SK-N-SH treated with all-trans-retinoic acid at 6 μM for 48 hours (cell line): ENCODE data around the gene IGF1.

Experiments used
- ATAC-seq: fragments of 200-7000 bp; cut with Tn5 transposase; 3 replicates; pipeline ENCODE4 v1.9.1; 2020; ENCODE audit warnings: mild to moderate bottlenecking, moderate library complexity
- ARNTL ChIP-seq: fragments of 450-650 bp; formaldehyde crosslinking; IDR thresholded peaks from 2 replicates; pipeline ENCODE4 v1.5.0; 2020; ENCODE audit warnings: low read depth, mild to moderate bottlenecking, moderate library complexity, borderline replicate concordance
- CSDC2 ChIP-seq: fragments of 250-450 bp; sonication (Bioruptor Pico); IDR thresholded peaks from 2 replicates; pipeline ENCODE4 v1.5.0; 2020; ENCODE audit warnings: mild to moderate bottlenecking, moderate library complexity
- ESRRG ChIP-seq: fragments of 250-450 bp; sonication (Bioruptor Pico); IDR thresholded peaks from 2 replicates; pipeline ENCODE4 v1.6.1; 2021; ENCODE audit warnings: mild to moderate bottlenecking
- GLIS3 ChIP-seq: fragments of 250-450 bp; sonication (Bioruptor Pico); IDR thresholded peaks from 2 replicates; pipeline ENCODE4 v1.5.0; 2020; ENCODE audit warnings: mild to moderate bottlenecking, moderate library complexity
- OSR1 ChIP-seq: fragments of 250-450 bp; sonication (Bioruptor Pico); IDR thresholded peaks from 2 replicates; pipeline ENCODE4 v1.8.0; 2022; ENCODE audit warnings: moderate library complexity, mild to moderate bottlenecking, inconsistent platforms
- PPARA ChIP-seq: fragments of 250-450 bp; sonication (Bioruptor Pico); IDR thresholded peaks from 2 replicates; pipeline ENCODE4 v1.5.0; 2020; ENCODE audit warnings: mild to moderate bottlenecking, borderline replicate concordance
- RARB ChIP-seq: fragments of 250-450 bp; sonication (Bioruptor Pico); IDR thresholded peaks from 2 replicates; pipeline ENCODE4 v1.8.0; 2021; ENCODE audit warnings: mild to moderate bottlenecking, moderate library complexity
- SNAI2 ChIP-seq: fragments of 250-450 bp; sonication (Bioruptor Pico); IDR thresholded peaks from 2 replicates; pipeline ENCODE4 v1.5.0; 2020; ENCODE audit warnings: mild to moderate bottlenecking, moderate library complexity
- TCF4 ChIP-seq: fragments of 250-450 bp; sonication (Bioruptor Pico); IDR thresholded peaks from 2 replicates; pipeline ENCODE4 v1.8.0; 2021; ENCODE audit warnings: mild to moderate bottlenecking, moderate library complexity, borderline replicate concordance
- TOX ChIP-seq: fragments of 250-450 bp; sonication (Bioruptor Pico); IDR thresholded peaks from 2 replicates; pipeline ENCODE4 v1.8.0; 2021; ENCODE audit warnings: mild to moderate bottlenecking, moderate library complexity, borderline replicate concordance
- ZC3H10 ChIP-seq: fragments of 250-450 bp; sonication (Bioruptor Pico); IDR thresholded peaks from 2 replicates; pipeline ENCODE4 v1.5.1; 2021; ENCODE audit warnings: mild to moderate bottlenecking, moderate library complexity
- ZFP3 ChIP-seq: fragments of 250-450 bp; sonication (Bioruptor Pico); IDR thresholded peaks from 2 replicates; pipeline ENCODE4 v1.5.0; 2020; ENCODE audit warnings: mild to moderate bottlenecking, moderate library complexity
- ZNF565 ChIP-seq: fragments of 450-650 bp; formaldehyde crosslinking; conservative IDR thresholded peaks from 2 replicates; pipeline ENCODE4 v1.5.0; 2020; ENCODE audit warnings: low read depth, mild to moderate bottlenecking, moderate library complexity
- ZNF70 ChIP-seq: fragments of 450-650 bp; formaldehyde crosslinking; IDR thresholded peaks from 2 replicates; pipeline ENCODE4 v1.5.0; 2020; ENCODE audit warnings: mild to moderate bottlenecking, moderate library complexity
- ZNF8 ChIP-seq: fragments of 450-650 bp; formaldehyde crosslinking; IDR thresholded peaks from 2 replicates; pipeline ENCODE4 v1.5.0; 2020; ENCODE audit warnings: mild to moderate bottlenecking, moderate library complexity
- TF ChIP-seq, protein P1 (sequence below): fragments of 250-450 bp; sonication (Bioruptor Pico); IDR thresholded peaks from 2 replicates; pipeline ENCODE4 v1.8.0; 2021; ENCODE audit warnings: low read depth, mild to moderate bottlenecking, moderate library complexity, borderline replicate concordance
- TF ChIP-seq, protein P2 (sequence below): fragments of 250-450 bp; sonication (Bioruptor Pico); IDR thresholded peaks from 2 replicates; pipeline ENCODE4 v1.5.1; 2020; ENCODE audit warnings: low read depth, mild to moderate bottlenecking, moderate library complexity
- TF ChIP-seq, protein P3 (sequence below): fragments of 250-450 bp; sonication (Bioruptor Pico); IDR thresholded peaks from 2 replicates; pipeline ENCODE4 v1.8.0; 2020; ENCODE audit warnings: mild to moderate bottlenecking, moderate library complexity, borderline replicate concordance
- TF ChIP-seq, protein P4 (sequence below): fragments of 250-450 bp; sonication (Bioruptor Pico); IDR thresholded peaks from 2 replicates; pipeline ENCODE4 v1.5.1; 2021; ENCODE audit warnings: mild to moderate bottlenecking, moderate library complexity

The IGF1 gene

DNA sequence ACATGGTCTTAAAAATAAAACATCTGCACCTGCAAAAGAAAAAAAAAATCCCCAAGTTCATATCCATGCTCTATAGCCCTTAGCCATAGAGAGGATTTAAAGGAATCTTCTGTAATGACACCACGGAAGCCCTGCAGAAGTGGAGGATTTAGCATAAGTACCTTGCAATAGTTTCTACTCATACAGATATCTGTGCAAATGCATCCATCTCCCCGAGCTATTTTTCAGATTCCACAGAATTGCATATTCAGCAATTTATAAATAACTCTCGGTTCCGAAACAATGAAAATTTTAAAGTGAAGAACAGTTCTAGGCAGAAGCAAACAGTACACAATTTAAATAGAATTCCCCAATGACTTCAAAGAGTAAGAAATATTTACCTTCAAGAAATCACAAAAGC lies 424 bp downstream of the IGF1 start:
- no peak for TF ChIP-seq OSR1
- no peak for TF ChIP-seq ZNF565 (CRISPR knock-in tag)
- TF ChIP-seq ZNF8 (CRISPR knock-in tag) = no peak
- no peak for TF ChIP-seq ZC3H10 (CRISPR knock-in tag)
- TF ChIP-seq, protein P1, sequence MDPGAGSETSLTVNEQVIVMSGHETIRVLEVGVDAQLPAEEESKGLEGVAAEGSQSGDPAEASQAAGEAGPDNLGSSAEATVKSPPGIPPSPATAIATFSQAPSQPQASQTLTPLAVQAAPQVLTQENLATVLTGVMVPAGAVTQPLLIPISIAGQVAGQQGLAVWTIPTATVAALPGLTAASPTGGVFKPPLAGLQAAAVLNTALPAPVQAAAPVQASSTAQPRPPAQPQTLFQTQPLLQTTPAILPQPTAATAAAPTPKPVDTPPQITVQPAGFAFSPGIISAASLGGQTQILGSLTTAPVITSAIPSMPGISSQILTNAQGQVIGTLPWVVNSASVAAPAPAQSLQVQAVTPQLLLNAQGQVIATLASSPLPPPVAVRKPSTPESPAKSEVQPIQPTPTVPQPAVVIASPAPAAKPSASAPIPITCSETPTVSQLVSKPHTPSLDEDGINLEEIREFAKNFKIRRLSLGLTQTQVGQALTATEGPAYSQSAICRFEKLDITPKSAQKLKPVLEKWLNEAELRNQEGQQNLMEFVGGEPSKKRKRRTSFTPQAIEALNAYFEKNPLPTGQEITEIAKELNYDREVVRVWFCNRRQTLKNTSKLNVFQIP (CRISPR knock-in tag) = no peak
- TF ChIP-seq GLIS3 (CRISPR knock-in tag) = no peak
- TF ChIP-seq RARB (CRISPR knock-in tag) = no peak
- no peak for TF ChIP-seq CSDC2 (CRISPR knock-in tag)
- no peak for TF ChIP-seq TCF4 (CRISPR knock-in tag)
- TF ChIP-seq SNAI2 (CRISPR knock-in tag) = no peak
- TF ChIP-seq, protein P2, sequence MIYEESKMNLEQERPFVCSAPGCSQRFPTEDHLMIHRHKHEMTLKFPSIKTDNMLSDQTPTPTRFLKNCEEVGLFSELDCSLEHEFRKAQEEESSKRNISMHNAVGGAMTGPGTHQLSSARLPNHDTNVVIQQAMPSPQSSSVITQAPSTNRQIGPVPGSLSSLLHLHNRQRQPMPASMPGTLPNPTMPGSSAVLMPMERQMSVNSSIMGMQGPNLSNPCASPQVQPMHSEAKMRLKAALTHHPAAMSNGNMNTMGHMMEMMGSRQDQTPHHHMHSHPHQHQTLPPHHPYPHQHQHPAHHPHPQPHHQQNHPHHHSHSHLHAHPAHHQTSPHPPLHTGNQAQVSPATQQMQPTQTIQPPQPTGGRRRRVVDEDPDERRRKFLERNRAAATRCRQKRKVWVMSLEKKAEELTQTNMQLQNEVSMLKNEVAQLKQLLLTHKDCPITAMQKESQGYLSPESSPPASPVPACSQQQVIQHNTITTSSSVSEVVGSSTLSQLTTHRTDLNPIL (CRISPR knock-in tag) = no peak
- TF ChIP-seq PPARA = no peak
- TF ChIP-seq ZNF70 (CRISPR knock-in tag) = no peak
- TF ChIP-seq TOX (CRISPR knock-in tag) = no peak
- TF ChIP-seq, protein P3, sequence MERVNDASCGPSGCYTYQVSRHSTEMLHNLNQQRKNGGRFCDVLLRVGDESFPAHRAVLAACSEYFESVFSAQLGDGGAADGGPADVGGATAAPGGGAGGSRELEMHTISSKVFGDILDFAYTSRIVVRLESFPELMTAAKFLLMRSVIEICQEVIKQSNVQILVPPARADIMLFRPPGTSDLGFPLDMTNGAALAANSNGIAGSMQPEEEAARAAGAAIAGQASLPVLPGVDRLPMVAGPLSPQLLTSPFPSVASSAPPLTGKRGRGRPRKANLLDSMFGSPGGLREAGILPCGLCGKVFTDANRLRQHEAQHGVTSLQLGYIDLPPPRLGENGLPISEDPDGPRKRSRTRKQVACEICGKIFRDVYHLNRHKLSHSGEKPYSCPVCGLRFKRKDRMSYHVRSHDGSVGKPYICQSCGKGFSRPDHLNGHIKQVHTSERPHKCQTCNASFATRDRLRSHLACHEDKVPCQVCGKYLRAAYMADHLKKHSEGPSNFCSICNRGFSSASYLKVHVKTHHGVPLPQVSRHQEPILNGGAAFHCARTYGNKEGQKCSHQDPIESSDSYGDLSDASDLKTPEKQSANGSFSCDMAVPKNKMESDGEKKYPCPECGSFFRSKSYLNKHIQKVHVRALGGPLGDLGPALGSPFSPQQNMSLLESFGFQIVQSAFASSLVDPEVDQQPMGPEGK = no peak
- TF ChIP-seq ESRRG = no peak
- TF ChIP-seq, protein P4, sequence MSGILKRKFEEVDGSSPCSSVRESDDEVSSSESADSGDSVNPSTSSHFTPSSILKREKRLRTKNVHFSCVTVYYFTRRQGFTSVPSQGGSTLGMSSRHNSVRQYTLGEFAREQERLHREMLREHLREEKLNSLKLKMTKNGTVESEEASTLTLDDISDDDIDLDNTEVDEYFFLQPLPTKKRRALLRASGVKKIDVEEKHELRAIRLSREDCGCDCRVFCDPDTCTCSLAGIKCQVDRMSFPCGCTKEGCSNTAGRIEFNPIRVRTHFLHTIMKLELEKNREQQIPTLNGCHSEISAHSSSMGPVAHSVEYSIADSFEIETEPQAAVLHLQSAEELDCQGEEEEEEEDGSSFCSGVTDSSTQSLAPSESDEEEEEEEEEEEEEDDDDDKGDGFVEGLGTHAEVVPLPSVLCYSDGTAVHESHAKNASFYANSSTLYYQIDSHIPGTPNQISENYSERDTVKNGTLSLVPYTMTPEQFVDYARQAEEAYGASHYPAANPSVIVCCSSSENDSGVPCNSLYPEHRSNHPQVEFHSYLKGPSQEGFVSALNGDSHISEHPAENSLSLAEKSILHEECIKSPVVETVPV (CRISPR knock-in tag) = no peak
- no peak for TF ChIP-seq ARNTL (CRISPR knock-in tag)
- peak; percentile 14; the same call in 1 of the 3 replicates for ATAC-seq

DNA sequence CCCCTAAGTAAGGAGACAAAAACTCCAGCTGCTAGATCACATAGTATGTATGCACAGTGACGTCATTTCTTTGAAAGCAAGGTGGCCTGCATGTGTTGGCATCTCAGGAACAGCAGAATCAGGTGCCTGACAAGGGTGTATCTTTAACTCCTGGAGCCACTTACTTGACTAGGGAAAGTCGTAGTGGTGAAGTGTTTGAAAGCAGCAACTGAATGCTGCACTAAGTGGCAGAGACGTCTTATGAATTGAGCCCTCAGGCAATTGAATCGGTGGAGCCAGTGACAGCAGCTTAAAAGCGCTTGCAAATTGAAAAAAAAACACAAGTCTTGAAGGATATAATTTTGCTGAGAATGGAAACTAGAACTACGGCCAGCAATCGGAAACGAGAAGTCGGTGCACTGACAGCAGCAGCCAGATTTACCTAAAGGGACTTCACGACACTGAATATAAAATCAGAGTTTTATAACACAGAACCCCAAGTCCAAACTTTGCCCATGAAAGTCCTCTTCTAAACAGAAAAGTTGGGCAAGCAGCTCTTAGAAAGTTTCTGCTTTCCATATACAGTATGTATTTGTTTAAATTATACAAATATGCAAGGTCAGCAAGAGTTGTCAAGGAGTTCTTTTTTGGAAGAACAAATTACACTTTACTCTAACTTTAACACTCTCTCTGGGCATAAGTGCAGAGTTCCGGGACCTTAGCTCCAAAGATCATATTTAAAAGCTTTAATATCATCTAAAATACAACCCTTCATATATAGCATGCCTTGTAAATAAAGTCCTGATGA lies 1.1 kb downstream of the IGF1 start:
- ATAC-seq = peak; percentile 36
- TF ChIP-seq ZFP3 (CRISPR knock-in tag) (no peak), RARB (CRISPR knock-in tag) (no peak), ZNF8 (CRISPR knock-in tag) (no peak), ZC3H10 (CRISPR knock-in tag) (no peak), SNAI2 (CRISPR knock-in tag) (no peak), OSR1 (no peak)
- TF ChIP-seq, protein P2 (CRISPR knock-in tag) = no peak
- TF ChIP-seq, protein P3 = no peak
